GM21825 (cell line): ENCODE measurements around the gene ERC1.

ENCODE experiments used
- ATAC-seq: cut with Tn5 transposase; IDR thresholded peaks from one replicate; pipeline ENCODE4 v1.9.1; 2021; ENCODE audit warnings: mild to moderate bottlenecking, moderate library complexity; ENCODE audit not compliant: unreplicated experiment

Gene ERC1

DNA sequence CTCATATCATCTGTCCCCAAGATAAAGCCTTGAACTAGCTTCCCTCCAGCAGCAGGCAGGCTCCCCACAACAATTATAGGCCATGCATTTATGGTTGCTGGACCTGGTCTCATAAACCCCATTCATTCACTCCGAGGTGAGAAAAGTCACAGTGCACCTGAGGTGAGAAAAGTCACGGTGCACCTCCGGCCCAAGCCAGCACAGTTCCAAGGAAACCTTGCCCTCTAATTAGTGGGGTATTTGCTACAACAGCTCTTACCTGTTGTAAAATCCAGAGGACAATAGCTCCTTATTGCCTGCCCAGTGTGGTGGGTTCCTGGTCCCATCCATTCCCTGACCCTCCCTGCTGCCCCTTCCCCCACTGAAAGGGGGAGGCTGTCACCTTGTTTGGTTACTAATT, 537.8 kb downstream of the ERC1 start:
- no peak for ATAC-seq

GRCh38 chr12:1529228-1529861, 538.3 kb downstream of the ERC1 start:
- no peak for ATAC-seq

DNA sequence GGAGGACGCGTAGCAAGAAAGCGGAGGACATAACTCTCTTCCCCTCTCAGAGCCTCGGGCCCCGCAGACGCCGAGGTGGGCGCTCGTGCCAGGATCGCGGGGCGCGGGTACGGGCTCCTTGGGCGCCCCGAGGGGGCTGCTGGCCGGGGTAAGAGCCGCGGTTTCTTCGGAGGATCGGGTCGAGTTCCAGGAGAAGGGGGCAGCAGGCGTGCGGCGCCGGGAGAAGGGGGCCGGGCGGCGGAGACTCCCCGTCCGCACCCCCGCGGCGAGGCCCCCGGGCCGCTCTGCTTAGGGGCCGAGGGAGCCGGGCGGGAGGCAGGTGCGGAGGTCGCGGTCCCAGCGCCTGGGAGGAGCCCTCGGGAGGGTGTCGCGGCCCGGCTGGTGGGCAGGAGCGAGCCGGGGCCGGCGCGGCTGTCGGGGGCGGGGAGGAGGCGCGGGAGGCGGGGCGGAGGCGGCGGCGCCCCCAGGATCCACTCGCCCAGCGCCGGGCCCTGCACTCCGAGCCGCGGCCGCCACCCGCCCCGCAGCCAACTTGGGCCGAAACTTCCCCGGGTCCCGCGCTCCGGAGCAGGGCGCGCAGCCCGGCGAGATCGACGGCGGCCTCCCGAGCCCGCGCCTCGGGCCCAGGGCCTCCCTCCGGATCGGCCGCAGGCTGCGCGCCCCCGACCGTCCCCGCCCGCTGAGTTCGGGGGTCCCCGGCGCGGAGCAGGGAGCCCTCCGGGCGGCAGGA, 539.0 kb downstream of the ERC1 start:
- ATAC-seq = no peak

DNA sequence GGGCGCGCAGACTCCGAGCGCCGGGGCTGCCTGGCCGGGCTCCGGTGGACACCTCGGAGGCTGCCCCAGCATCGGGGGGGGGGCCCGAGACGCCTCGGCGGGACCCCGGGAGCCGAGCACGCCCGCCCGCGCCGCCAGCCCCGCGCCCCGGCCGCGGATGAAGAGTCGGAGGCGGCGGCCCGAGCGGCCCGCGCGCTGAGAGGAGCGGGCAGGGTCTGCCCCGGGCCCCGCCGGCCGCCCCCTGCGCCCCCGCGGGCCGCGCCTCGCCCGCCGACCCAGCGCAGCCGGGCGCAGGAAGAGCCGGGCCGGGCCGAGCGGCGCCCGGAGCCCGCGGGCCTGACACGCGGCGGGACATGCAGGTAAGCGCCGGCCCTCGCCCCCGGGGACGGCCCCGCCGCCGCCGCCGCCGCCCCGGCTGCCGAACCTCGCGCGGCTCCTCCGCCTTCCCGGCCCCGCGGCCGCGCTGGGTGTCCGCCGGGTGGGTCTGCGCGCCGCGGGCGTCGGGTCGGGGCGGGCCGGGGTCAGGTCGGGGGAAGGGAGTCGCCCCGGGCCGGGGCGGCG, 539.6 kb downstream of the ERC1 start:
- no peak for ATAC-seq

DNA sequence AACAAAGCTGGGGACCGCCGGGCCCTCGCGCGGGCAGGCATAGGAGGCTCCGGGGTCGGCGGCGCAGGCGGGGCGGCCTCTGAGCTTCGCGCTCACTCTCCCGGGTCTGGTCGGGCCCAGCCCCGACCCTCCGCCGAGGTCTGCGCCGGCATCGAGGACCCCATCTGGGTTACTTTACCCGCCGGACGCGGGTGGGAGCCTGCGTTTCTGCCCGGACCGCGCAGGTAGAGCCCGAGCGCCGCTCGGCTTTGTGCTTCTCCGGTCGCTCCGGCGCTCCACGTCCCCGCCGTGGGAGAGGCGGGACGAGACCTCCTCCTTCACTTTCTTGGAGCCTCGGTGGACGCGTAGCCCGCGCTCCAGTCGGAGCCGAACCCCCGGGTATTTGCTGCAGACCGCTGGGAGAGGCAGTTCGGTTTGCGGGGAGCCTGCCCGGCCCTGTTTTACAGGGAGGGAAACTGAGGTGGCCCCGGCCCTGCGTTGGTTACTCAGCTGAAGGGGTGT, 540.2 kb downstream of the ERC1 start:
- no peak for ATAC-seq

GRCh38 chr12:1531654-1532374, 540.8 kb downstream of the ERC1 start:
- no peak for ATAC-seq

DNA sequence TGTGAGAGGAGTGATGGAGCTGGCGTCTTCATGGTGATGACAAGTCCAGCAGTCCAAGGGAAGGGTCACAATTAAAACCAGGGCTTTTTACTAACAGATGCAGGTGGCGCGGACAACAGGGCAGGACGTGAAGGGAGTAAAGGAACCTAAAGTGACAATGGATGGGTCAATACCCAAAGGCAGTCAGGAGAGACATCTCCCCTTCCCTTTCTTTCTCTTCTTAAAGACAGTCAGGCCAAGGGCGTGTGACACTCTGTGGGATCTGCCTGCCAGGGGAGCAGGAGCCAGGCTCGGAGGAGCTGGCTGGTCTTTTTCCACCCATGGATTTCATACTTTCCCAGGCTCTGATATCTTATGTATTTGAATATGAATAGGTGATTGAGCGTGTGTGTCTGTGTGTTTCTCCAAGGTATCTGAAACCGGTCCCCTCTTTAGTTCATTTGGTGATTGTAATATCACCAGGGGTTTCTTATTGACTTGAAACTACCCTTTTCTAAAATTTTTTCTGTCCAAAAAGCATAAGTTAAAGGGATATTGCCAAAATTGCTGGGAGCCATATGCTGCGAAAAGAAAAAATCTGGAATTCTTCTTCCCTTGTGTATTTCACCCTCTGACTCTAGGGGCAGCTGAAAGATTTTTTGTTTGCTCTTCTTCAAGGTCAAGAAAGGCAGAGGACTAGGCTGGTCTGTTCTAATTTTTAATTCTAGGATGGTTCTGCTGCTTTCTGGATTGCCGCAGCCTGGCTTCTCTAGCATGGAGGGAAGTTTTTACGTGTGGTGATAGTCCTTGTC, 541.5 kb downstream of the ERC1 start:
- no peak for ATAC-seq

GRCh38 chr12:1533205-1533601, 542.2 kb downstream of the ERC1 start:
- ATAC-seq = peak; percentile 11

DNA sequence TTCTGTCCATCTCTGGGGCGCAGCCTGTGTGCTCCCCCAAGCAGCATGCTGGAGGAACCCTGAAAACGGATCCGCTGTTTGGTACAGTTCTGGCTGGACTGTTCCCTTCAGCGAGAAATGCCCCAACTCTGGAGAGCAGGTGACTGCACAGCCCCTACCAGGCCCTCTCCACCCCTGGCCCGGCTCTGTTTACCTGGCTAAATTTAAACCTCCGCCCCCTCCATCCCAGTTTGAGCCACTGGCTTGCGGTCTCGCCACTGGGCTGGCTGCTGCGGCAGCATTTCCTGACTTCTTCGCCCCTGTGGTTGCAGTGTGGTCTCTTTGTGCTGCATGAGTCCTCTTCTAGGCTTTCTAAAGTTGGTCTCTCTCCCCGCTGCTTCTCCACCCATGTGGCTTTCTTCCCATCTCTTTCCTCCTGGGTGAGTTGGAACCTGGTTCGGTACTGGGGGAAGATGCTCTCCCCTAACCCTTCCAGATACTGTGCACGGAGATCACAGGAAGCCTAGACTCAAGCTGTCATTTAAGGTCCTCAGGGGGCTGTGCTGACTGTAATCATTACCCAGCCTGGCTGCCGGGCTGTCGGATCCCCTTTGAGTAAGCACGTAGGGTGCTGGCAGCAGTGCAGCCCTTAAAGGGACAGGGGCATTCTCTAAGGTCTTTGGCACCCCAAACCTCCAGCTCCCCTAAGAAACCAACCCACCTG, 542.7 kb downstream of the ERC1 start:
- peak; percentile 46 for ATAC-seq

GRCh38 chr12:1534748-1535147, 543.7 kb downstream of the ERC1 start:
- peak; percentile 39 for ATAC-seq

- no peak for ATAC-seq
Measured at GRCh38 chr12:1536817-1537216, 545.8 kb downstream of the ERC1 start.

GRCh38 chr12:1539135-1539534, 548.1 kb downstream of the ERC1 start:
- ATAC-seq = no peak

GRCh38 chr12:1540690-1541089, 549.7 kb downstream of the ERC1 start:
- no peak for ATAC-seq

GRCh38 chr12:1542599-1542998, 551.6 kb downstream of the ERC1 start:
- ATAC-seq = no peak

- ATAC-seq = no peak
Measured at GRCh38 chr12:1544996-1545700, 554.1 kb downstream of the ERC1 start.
